Epithelial cell of proximal tubule (primary cell): ENCODE measurements around the gene BNIP1. TPM values are rescaled to one million over a fixed set of nuclear protein-coding genes. Genes with fewer than 3 reads are reported as not detected.

ENCODE experiments used
- DNase-seq: peaks from one replicate; pipeline ENCODE4 v3.0.0-alpha.2; 2011; ENCODE audit warnings: low read depth
- H3K4me3 ChIP-seq: 2 replicates; pipeline ENCODE4 v1.5.1; 2011; ENCODE audit warnings: low read depth, mild to moderate bottlenecking, low read length
- total RNA-seq: library from RNA; depleted of rRNA; stranded (reverse); fragments of >200 nt; gene quantifications from 2 replicates; pipeline ENCODE4 v1.2.3, GENCODE V29; 2015
- TF ChIP-seq, protein P1 (sequence below): conservative IDR thresholded peaks from 2 replicates; pipeline ENCODE4 v1.5.1; 2012; ENCODE audit warnings: low read depth, mild to moderate bottlenecking, low read length

BNIP1 gene
- total RNA-seq, 1 donor from 2014 or later: 22.7 TPM

DNA sequence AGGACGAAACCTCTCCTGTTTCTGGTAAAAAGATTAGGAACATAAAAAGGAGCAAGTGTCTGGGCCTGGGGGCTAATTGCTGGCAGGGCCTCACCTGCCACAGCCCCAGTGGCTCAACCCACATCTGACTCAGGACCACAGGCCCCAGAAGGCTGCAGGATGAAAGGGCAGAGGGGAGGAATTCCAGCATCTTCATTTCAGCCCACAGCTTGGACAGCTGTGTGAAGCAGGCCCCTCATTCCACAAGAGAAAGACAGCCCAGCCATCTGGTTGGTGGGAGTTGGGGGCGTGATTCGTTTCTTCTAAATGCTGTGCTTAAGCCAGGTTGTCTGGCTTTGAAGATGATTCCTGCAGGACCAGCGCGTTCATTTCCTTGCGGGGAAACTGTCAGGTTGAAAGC, 61.6 kb downstream of the BNIP1 start:
- H3K4me3 ChIP-seq: no peak overlapping the region
- no peak for DNase-seq
- TF ChIP-seq, protein P1, sequence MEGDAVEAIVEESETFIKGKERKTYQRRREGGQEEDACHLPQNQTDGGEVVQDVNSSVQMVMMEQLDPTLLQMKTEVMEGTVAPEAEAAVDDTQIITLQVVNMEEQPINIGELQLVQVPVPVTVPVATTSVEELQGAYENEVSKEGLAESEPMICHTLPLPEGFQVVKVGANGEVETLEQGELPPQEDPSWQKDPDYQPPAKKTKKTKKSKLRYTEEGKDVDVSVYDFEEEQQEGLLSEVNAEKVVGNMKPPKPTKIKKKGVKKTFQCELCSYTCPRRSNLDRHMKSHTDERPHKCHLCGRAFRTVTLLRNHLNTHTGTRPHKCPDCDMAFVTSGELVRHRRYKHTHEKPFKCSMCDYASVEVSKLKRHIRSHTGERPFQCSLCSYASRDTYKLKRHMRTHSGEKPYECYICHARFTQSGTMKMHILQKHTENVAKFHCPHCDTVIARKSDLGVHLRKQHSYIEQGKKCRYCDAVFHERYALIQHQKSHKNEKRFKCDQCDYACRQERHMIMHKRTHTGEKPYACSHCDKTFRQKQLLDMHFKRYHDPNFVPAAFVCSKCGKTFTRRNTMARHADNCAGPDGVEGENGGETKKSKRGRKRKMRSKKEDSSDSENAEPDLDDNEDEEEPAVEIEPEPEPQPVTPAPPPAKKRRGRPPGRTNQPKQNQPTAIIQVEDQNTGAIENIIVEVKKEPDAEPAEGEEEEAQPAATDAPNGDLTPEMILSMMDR: no peak

DNA sequence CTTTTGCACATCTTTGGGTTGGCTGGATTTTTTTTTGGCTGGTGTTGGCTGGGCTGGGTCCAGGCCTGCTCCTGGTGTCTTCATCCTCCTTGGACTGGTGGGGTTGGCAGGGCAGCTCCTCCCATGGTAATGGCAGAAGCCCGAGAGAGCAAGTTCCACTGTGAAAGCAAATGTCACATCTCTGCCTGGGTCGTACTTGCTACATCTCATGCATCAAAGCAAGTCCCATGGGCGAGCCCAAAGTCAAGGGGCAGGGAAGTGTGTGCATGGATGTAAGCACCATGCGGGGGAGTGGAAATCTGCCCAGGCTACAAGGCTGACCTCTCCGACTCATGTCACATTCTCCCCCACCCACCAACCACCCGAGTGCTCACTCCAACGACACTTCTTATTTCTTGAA, 64.0 kb downstream of the BNIP1 start:
- DNase-seq: no peak
- TF ChIP-seq, protein P1: no peak
- no peak overlapping the region for H3K4me3 ChIP-seq

DNA sequence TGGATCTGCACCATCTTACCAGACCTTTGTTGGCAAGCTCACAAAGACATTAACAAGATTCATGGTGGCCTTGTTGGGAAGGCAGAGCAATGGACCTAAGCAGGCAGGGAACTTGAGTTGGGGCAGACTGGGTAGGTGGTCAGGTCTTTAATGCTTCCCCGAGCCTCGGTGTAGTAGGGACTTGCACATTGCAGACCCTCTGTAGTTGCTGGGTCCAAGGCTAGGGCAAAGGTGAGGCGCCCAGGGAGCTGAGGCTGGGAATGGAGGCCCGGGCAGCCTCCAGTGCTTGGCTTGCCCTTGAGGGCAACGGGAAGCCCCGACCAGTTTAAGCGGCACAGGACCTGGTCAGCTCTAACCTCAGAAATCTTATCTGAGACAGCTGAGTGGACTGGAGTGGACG, 66.5 kb downstream of the BNIP1 start:
- TF ChIP-seq, protein P1: no peak
- no peak overlapping the region for H3K4me3 ChIP-seq
- DNase-seq: no peak

DNA sequence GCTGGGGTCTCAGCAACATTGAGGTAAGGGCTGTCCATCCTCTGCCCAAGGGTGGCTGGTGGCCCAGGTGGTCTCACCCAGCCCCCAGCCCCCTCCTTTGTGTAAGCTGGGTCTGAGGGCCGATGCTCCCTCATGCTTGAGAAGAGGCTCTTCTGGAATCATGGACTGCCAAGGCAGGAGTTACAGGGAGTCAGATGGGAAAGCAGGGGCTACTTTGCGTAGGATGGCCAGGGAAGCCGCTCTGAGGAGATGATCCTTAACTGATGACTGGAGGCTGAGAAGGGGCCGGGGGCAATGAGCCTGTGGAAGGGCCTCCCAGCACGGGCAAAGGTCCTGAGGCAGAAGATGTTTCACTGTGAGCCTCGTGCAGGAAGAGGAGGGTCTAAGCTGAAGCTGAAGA, 67.0 kb downstream of the BNIP1 start:
- DNase-seq: no peak
- no peak overlapping the region for H3K4me3 ChIP-seq
- TF ChIP-seq, protein P1: no peak

DNA sequence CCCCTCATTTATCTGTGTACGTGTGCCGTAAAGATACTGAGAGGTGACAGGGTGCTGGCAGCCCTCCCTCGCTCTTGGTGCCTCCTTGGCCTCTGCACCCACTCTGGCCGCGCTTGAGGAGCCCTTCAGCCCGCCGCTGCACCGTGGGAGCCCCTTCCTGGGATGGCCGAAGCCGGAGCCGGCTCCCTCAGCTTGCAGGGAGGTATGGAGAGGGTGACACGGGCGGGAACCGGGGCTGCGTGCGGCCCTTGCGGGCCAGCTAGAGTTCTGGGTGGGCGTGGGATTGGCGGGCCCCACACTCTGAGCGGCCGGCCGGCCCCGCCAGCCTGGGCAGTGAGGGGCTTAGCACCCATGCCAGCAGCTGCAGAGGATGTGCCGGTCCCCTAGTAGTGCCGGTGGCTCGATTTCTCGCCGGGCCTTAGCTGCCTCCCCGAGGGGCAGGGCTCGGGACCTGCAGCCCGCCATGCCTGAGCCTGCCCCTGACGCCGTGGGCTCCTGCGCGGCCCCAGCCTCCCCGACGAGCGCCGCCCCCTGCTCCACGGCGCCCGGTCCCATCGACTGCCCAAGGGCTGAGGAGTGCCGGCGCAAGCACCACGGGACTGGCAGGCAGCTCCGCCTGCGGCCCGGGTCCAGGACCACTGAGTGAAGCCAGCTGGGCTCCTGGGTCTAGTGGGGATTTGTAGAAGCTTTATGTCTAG, 69.1 kb downstream of the BNIP1 start:
- TF ChIP-seq, protein P1: no peak
- H3K4me3 ChIP-seq: no peak overlapping the region
- no peak for DNase-seq

Other genes starting within 250 kb of the BNIP1 start
- gene RPL26L1, start 185.1 kb upstream of the BNIP1 start, total RNA-seq: 73.1 and 86.5 TPM in 2 replicates
- gene ATP6V0E1, start 160.8 kb upstream of the BNIP1 start, total RNA-seq: 96.1 and 100 TPM in 2 replicates
- gene CREBRF, start 88.2 kb upstream of the BNIP1 start, total RNA-seq: 1.8 and 2.8 TPM in 2 replicates
- gene NKX2-5, start 90.7 kb downstream of the BNIP1 start, total RNA-seq: not detected in 2 replicates
- gene STC2, start 183.9 kb downstream of the BNIP1 start, total RNA-seq: 41.6 and 50.6 TPM in 2 replicates